IMR-90 (cell line): ENCODE results near the gene CCDC33. TPM values are rescaled to one million over a fixed set of nuclear protein-coding genes. Genes with fewer than 3 reads are reported as not detected.

Experiments
- ATAC-seq: fragments of 200-7000 bp; cut with Tn5 transposase; 2 replicates; pipeline ENCODE4 v1.9.1; 2020; ENCODE audit warnings: low read depth, mild to moderate bottlenecking, moderate library complexity
- BruUV-seq: library from RNA; stranded (reverse); fragments of 400-500 nt; replicated peaks from 2 replicates; lab custom pipeline; 2021; lab: Mats Ljungman, UMichigan
- CTCF ChIA-PET: fragments of 300-600 bp; formaldehyde crosslinking; extraction: SDS; loops from one replicate; lab custom pipeline; 2021; ENCODE audit warnings: antibody characterized with exemption; lab: Yijun Ruan, JAX
- POLR2A ChIA-PET: fragments of 300-600 bp; sonication (Branson Sonifier 250); formaldehyde crosslinking; loops from one replicate; lab custom pipeline; 2022; ENCODE audit warnings: antibody characterized with exemption; ENCODE audit not compliant: unreplicated experiment; lab: Charles Lee
- DNase-seq: peaks from one replicate; pipeline ENCODE4 v3.0.0; 2013
- H2AFZ ChIP-seq: replicated peaks from 2 replicates; pipeline ENCODE3; 2013; ENCODE audit warnings: low read length, mild to moderate bottlenecking; ENCODE audit not compliant: poor library complexity
- H2AK5ac ChIP-seq: 2 replicates; pipeline ENCODE4 v1.6.1; 2013; ENCODE audit warnings: low read depth, low read length, inconsistent platforms
- H2AK9ac ChIP-seq: replicated peaks from 2 replicates; pipeline ENCODE3; 2013; ENCODE audit warnings: mild to moderate bottlenecking, low read depth, low read length, moderate library complexity; ENCODE audit not compliant: poor library complexity
- H2BK120ac ChIP-seq: 2 replicates; pipeline ENCODE4 v1.6.1; 2013; ENCODE audit warnings: low read depth, low read length, inconsistent platforms
- H2BK15ac ChIP-seq: 3 replicates; pipeline ENCODE4 v1.6.1; 2013; ENCODE audit warnings: low read depth, low read length, inconsistent platforms
- H2BK20ac ChIP-seq: 2 replicates; pipeline ENCODE4 v1.6.1; 2013; ENCODE audit warnings: low read depth, mild to moderate bottlenecking, inconsistent platforms, low read length, moderate library complexity
- H2BK5ac ChIP-seq: 2 replicates; pipeline ENCODE4 v1.6.1; 2013; ENCODE audit warnings: mild to moderate bottlenecking, low read depth, low read length, inconsistent platforms; ENCODE audit not compliant: poor library complexity, severe bottlenecking
- H3K14ac ChIP-seq: replicated peaks from 2 replicates; pipeline ENCODE4 v1.6.1; 2013; ENCODE audit warnings: low read depth, low read length, inconsistent platforms
- H3K18ac ChIP-seq: 2 replicates; pipeline ENCODE4 v1.6.1; 2013; ENCODE audit warnings: low read depth, low read length, control low read depth
- H3K23ac ChIP-seq: 2 replicates; pipeline ENCODE4 v1.6.1; 2013; ENCODE audit warnings: low read depth, low read length, inconsistent platforms
- H3K27ac ChIP-seq: 2 replicates; pipeline ENCODE4 v1.5.1; 2013; ENCODE audit warnings: mild to moderate bottlenecking, control low read depth, low read length; ENCODE audit not compliant: insufficient read depth
- H3K27me3 ChIP-seq: 2 replicates; pipeline ENCODE4 v1.6.1; 2013; ENCODE audit warnings: low read length; ENCODE audit not compliant: control insufficient read depth, insufficient read depth
- H3K36me3 ChIP-seq: 2 replicates; pipeline ENCODE4 v1.6.1; 2013; ENCODE audit warnings: low read length, mixed read lengths; ENCODE audit not compliant: control insufficient read depth, insufficient read depth
- H3K4ac ChIP-seq: 2 replicates; pipeline ENCODE4 v1.6.1; 2013; ENCODE audit warnings: low read depth, low read length, inconsistent platforms
- H3K4me1 ChIP-seq: 2 replicates; pipeline ENCODE4 v1.6.1; 2013; ENCODE audit warnings: low read length, mixed read lengths; ENCODE audit not compliant: control insufficient read depth, insufficient read depth
- H3K4me2 ChIP-seq: 2 replicates; pipeline ENCODE4 v1.6.1; 2013; ENCODE audit warnings: low read depth, mild to moderate bottlenecking, control low read depth, low read length, moderate library complexity
- H3K4me3 ChIP-seq: 2 replicates; pipeline ENCODE4 v1.5.1; 2013; ENCODE audit warnings: low read depth, mild to moderate bottlenecking, control low read depth, low read length, moderate library complexity; ENCODE audit not compliant: insufficient read depth
- H3K56ac ChIP-seq: 2 replicates; pipeline ENCODE4 v1.6.1; 2013; ENCODE audit warnings: low read length, inconsistent platforms; ENCODE audit not compliant: insufficient read depth; ENCODE audit errors: extremely low read depth
- H3K79me1 ChIP-seq, 2 experiments: 2 replicates each; pipeline ENCODE4 v1.6.1; 2013; ENCODE audit warnings: low read length in 2 of 2, inconsistent platforms in 1 of 2, low read depth in 1 of 2
- H3K9ac ChIP-seq: 2 replicates; pipeline ENCODE4 v1.6.1; 2013; ENCODE audit warnings: low read depth, low read length, control low read depth
- H3K9me1 ChIP-seq: 2 replicates; pipeline ENCODE4 v1.6.1; 2013; ENCODE audit warnings: low read length, inconsistent platforms; ENCODE audit not compliant: insufficient read depth
- H3K9me3 ChIP-seq: 2 replicates; pipeline ENCODE4 v1.6.1; 2013; ENCODE audit warnings: low read length; ENCODE audit not compliant: control insufficient read depth, insufficient read depth
- H4K20me1 ChIP-seq: 2 replicates; pipeline ENCODE4 v1.6.1; 2013; ENCODE audit warnings: low read length, inconsistent platforms; ENCODE audit not compliant: insufficient read depth
- H4K5ac ChIP-seq: 2 replicates; pipeline ENCODE4 v1.6.1; 2013; ENCODE audit warnings: mild to moderate bottlenecking, low read depth, low read length, control low read depth
- H4K8ac ChIP-seq, 2 experiments: 2 replicates each; pipeline ENCODE4 v1.6.1; 2013; ENCODE audit warnings: low read depth in 2 of 2, low read length in 2 of 2, control low read depth in 1 of 2, inconsistent platforms in 1 of 2
- H4K91ac ChIP-seq: 2 replicates; pipeline ENCODE4 v1.6.1; 2013; ENCODE audit warnings: low read depth, low read length, inconsistent platforms; ENCODE audit not compliant: insufficient read depth
- CHD1 ChIP-seq: IDR thresholded peaks from 2 replicates; pipeline ENCODE4 v1.6.1; 2012; ENCODE audit warnings: low read depth, low read length, improper control_type of control experiment
- CTCF ChIP-seq: conservative IDR thresholded peaks from 2 replicates; pipeline ENCODE4 v1.5.1; 2012; ENCODE audit warnings: mild to moderate bottlenecking, low read depth, low read length, improper control_type of control experiment
- RAD21 ChIP-seq: IDR thresholded peaks from 2 replicates; pipeline ENCODE4 v1.6.1; 2012; ENCODE audit warnings: low read length, improper control_type of control experiment
- SMC3 ChIP-seq: fragments of 150-350 bp; IDR thresholded peaks from 2 replicates; pipeline ENCODE4 v1.6.1; 2016; ENCODE audit warnings: low read depth, mild to moderate bottlenecking, antibody characterized with exemption, low read length, moderate library complexity
- WGBS, 2 experiments: methylation state at CpG; one replicate each; pipeline versions ENCODE4 v1.1.5 to v1.1.7; 2013; ENCODE audit warnings: missing lambda C conversion rate in 2 of 2; ENCODE audit not compliant: insufficient read length in 1 of 2; ENCODE audit errors: extremely low coverage in 2 of 2; 5-methylcytosine and 5-hydroxymethylcytosine counted together
- dilution Hi-C: fragments of 300-500 bp; cut with HindIII; formaldehyde crosslinking; loops from one replicate; pipeline ENCODE4 v1.14.3; 2018; ENCODE audit warnings: low sequenced_read_pairs; ENCODE audit not compliant: unreplicated experiment
- in situ Hi-C: fragments of 300-500 bp; cut with MboI; formaldehyde crosslinking; loops from 3 replicates; pipeline ENCODE4 v1.14.3; 2019; ENCODE audit warnings: low sequenced_read_pairs, inconsistent platforms, mixed read lengths
- intact Hi-C: fragments of 100-400 bp; cut with micrococcal nuclease; formaldehyde crosslinking; loops from 2 replicates; pipeline ENCODE4 v1.10.0; 2022
- polyA plus RNA-seq, 3 experiments: library from polyadenylated mRNA; depleted of rRNA; stranded (reverse); fragments of >200 nt; gene quantifications; 2 replicates each; pipeline ENCODE4 v1.2.3, GENCODE V29; 2012; ENCODE audit warnings: low replicate concordance in 1 of 3
- total RNA-seq: library from RNA; depleted of rRNA; stranded (reverse); fragments of >200 nt; gene quantifications from 2 replicates; pipeline ENCODE4 v1.2.3, GENCODE V29; 2012

Gene CCDC33
- total and polyA plus RNA-seq, 2 of the 4 experiments (the other 2 are of a cell fraction): not detected

- Histone ChIP-seq H2BK120ac (no peak overlapping the region), H4K8ac (no peak overlapping the region), H3K9me1 (no peaks in the 10 kb centered on the region; the same call in 1 of the 2 replicates), H3K23ac (no peak overlapping the region), H3K18ac (no peak overlapping the region), H3K4me2 (no peak overlapping the region), H3K4me3 (no peak overlapping the region), H2BK15ac (no peak overlapping the region), H3K14ac (no peak overlapping the region), H3K27me3 (peaks cover 70% of the 10 kb centered on the region), H3K79me1 (no peaks in the 10 kb centered on the region), H3K9me3 (no peaks in the 10 kb centered on the region), H2BK20ac (no peak overlapping the region), H2AK5ac (no peak overlapping the region), H2AK9ac (no peak overlapping the region), H4K20me1 (no peaks in the 10 kb centered on the region), H3K56ac (no peak overlapping the region), H2BK5ac (no peak overlapping the region), H2AFZ (no peak overlapping the region), H3K4ac (no peak overlapping the region), H4K5ac (no peak overlapping the region), H3K9ac (no peak overlapping the region), H4K91ac (no peak overlapping the region), H3K36me3 (no peaks in the 10 kb centered on the region), H3K4me1 (no peaks in the 10 kb centered on the region), H3K27ac (no peak overlapping the region)
- no CpG with 5 or more reads among the region's 2 CpGs for WGBS, 2 experiments
- POLR2A ChIA-PET: no interaction called here
- no TSS peak for BruUV-seq
- intact Hi-C loops: no loop called here
- DNase-seq (no peak), ATAC-seq (no peak)
- CTCF ChIA-PET: no interaction called here
- in situ Hi-C loops: no loop called here
- dilution Hi-C loops: no loop called here
- no peak for TF ChIP-seq CTCF
- no peak for TF ChIP-seq CHD1
- TF ChIP-seq RAD21: no peak
- TF ChIP-seq SMC3: no peak
These were observed 26.0 kb downstream of the CCDC33 start for GRCh38 chr15:74262151-74262550.
